Measurements from ENCODE around the gene GGCT.
"Not testable (repeated sequence)": the region's sequence is repeated elsewhere in the genome, so short reads cannot be mapped to it uniquely, and the experiment has no call there.

Gene GGCT

GRCh38 chr7:30527297-30527696, 22.7 kb upstream of the GGCT start:
- not testable (repeated sequence) for H3K36me3 Mint-ChIP-seq

GRCh38 chr7:30526163-30526562, 21.5 kb upstream of the GGCT start:
- Mint-ChIP-seq H3K36me3 (peaks cover 7% of the 10 kb centered on the region), H3K27me3 (no peaks in the 10 kb centered on the region), H3K4me3 (no peak overlapping the region), H3K27ac (no peak overlapping the region), H3K9me3 (ENCODE audit: low read depth) (no peaks in the 10 kb centered on the region), H3K4me1 (ENCODE audit: low read depth) (no peaks in the 10 kb centered on the region)

More at GRCh38 chr7:30527297-30527696, 22.7 kb upstream of the GGCT start:
- H3K27me3 Mint-ChIP-seq; H3K9me3 Mint-ChIP-seq (ENCODE audit: low read depth); H3K27ac Mint-ChIP-seq; H3K4me1 Mint-ChIP-seq (ENCODE audit: low read depth); H3K4me3 Mint-ChIP-seq: not testable (repeated sequence)

GRCh38 chr7:30525429-30525828, 20.8 kb upstream of the GGCT start:
- no peak overlapping the region for H3K4me3 Mint-ChIP-seq
- peaks cover 6% of the 10 kb centered on the region for H3K36me3 Mint-ChIP-seq
- H3K4me1 Mint-ChIP-seq (ENCODE audit: low read depth), result no peaks in the 10 kb centered on the region
- no peak overlapping the region for H3K27ac Mint-ChIP-seq
- no peaks in the 10 kb centered on the region for H3K9me3 Mint-ChIP-seq (ENCODE audit: low read depth)
- no peaks in the 10 kb centered on the region for H3K27me3 Mint-ChIP-seq

- no peaks in the 10 kb centered on the region for H3K4me1 Mint-ChIP-seq (ENCODE audit: low read depth)
- no peaks in the 10 kb centered on the region for H3K9me3 Mint-ChIP-seq (ENCODE audit: low read depth)
- no peak overlapping the region for H3K27ac Mint-ChIP-seq
- H3K27me3 Mint-ChIP-seq, result no peaks in the 10 kb centered on the region
- no peak overlapping the region for H3K4me3 Mint-ChIP-seq
- peaks cover 4% of the 10 kb centered on the region for H3K36me3 Mint-ChIP-seq
These were observed 19.9 kb upstream of the GGCT start for GRCh38 chr7:30524545-30524944.

- H3K36me3 Mint-ChIP-seq, result peaks cover 4% of the 10 kb centered on the region
- no peaks in the 10 kb centered on the region for H3K27me3 Mint-ChIP-seq
- H3K4me3 Mint-ChIP-seq, result no peak overlapping the region
- no peak overlapping the region for H3K27ac Mint-ChIP-seq
- H3K9me3 Mint-ChIP-seq (ENCODE audit: low read depth), result no peaks in the 10 kb centered on the region
- H3K4me1 Mint-ChIP-seq (ENCODE audit: low read depth), result no peaks in the 10 kb centered on the region
These were observed 18.8 kb upstream of the GGCT start for GRCh38 chr7:30523466-30523865.

GRCh38 chr7:30522159-30522558, 17.5 kb upstream of the GGCT start:
- no peak overlapping the region for H3K27ac Mint-ChIP-seq
- H3K9me3 Mint-ChIP-seq (ENCODE audit: low read depth), result no peaks in the 10 kb centered on the region
- no peaks in the 10 kb centered on the region for H3K4me1 Mint-ChIP-seq (ENCODE audit: low read depth)

GRCh38 chr7:30521532-30521931, 16.9 kb upstream of the GGCT start:
- H3K9me3 Mint-ChIP-seq (ENCODE audit: low read depth), result no peaks in the 10 kb centered on the region
- H3K36me3 Mint-ChIP-seq, result peaks cover 4% of the 10 kb centered on the region
- H3K4me3 Mint-ChIP-seq, result no peak overlapping the region
- no peaks in the 10 kb centered on the region for H3K4me1 Mint-ChIP-seq (ENCODE audit: low read depth)
- no peak overlapping the region for H3K27ac Mint-ChIP-seq
- no peaks in the 10 kb centered on the region for H3K27me3 Mint-ChIP-seq

More at GRCh38 chr7:30522159-30522558, 17.5 kb upstream of the GGCT start:
- Mint-ChIP-seq H3K36me3 (peaks cover 4% of the 10 kb centered on the region), H3K4me3 (no peak overlapping the region), H3K27me3 (no peaks in the 10 kb centered on the region)

- no peaks in the 10 kb centered on the region for H3K9me3 Mint-ChIP-seq (ENCODE audit: low read depth)
- no peak overlapping the region for H3K4me3 Mint-ChIP-seq
- H3K4me1 Mint-ChIP-seq (ENCODE audit: low read depth), result no peaks in the 10 kb centered on the region
- H3K27me3 Mint-ChIP-seq, result no peaks in the 10 kb centered on the region
- H3K27ac Mint-ChIP-seq, result no peak overlapping the region
- H3K36me3 Mint-ChIP-seq, result peaks cover 4% of the 10 kb centered on the region
These were observed 14.5 kb upstream of the GGCT start for GRCh38 chr7:30519122-30519521.

GRCh38 chr7:30515761-30516160, 11.1 kb upstream of the GGCT start:
- no peaks in the 10 kb centered on the region for H3K9me3 Mint-ChIP-seq (ENCODE audit: low read depth)
- no peaks in the 10 kb centered on the region for H3K27me3 Mint-ChIP-seq
- no peaks in the 10 kb centered on the region for H3K36me3 Mint-ChIP-seq
- H3K27ac Mint-ChIP-seq, result no peak overlapping the region
- no peaks in the 10 kb centered on the region for H3K4me1 Mint-ChIP-seq (ENCODE audit: low read depth)
- no peak overlapping the region for H3K4me3 Mint-ChIP-seq

- Mint-ChIP-seq H3K4me3 (no peak overlapping the region), H3K9me3 (ENCODE audit: low read depth) (no peaks in the 10 kb centered on the region), H3K4me1 (ENCODE audit: low read depth) (no peaks in the 10 kb centered on the region), H3K27ac (no peak overlapping the region), H3K36me3 (no peaks in the 10 kb centered on the region), H3K27me3 (no peaks in the 10 kb centered on the region)
These were observed 10.1 kb upstream of the GGCT start for GRCh38 chr7:30514776-30515175.

- Mint-ChIP-seq H3K4me3 (no peak overlapping the region), H3K27me3 (no peaks in the 10 kb centered on the region), H3K27ac (no peak overlapping the region), H3K4me1 (ENCODE audit: low read depth) (no peaks in the 10 kb centered on the region), H3K36me3 (no peaks in the 10 kb centered on the region), H3K9me3 (ENCODE audit: low read depth) (no peaks in the 10 kb centered on the region)
These were observed 9.5 kb upstream of the GGCT start for GRCh38 chr7:30514177-30514576.

- Mint-ChIP-seq H3K9me3 (ENCODE audit: low read depth) (no peaks in the 10 kb centered on the region), H3K4me3 (no peak overlapping the region), H3K4me1 (ENCODE audit: low read depth) (no peaks in the 10 kb centered on the region), H3K27ac (no peak overlapping the region), H3K36me3 (no peaks in the 10 kb centered on the region), H3K27me3 (no peaks in the 10 kb centered on the region)
These were observed 9.1 kb upstream of the GGCT start for GRCh38 chr7:30513762-30514161.

GRCh38 chr7:30511973-30512662, 7.5 kb upstream of the GGCT start:
- H3K27me3 Mint-ChIP-seq, result no peaks in the 10 kb centered on the region
- no peak overlapping the region for H3K27ac Mint-ChIP-seq
- H3K36me3 Mint-ChIP-seq, result no peaks in the 10 kb centered on the region
- H3K4me3 Mint-ChIP-seq, result no peak overlapping the region
- H3K4me1 Mint-ChIP-seq (ENCODE audit: low read depth), result no peaks in the 10 kb centered on the region
- no peaks in the 10 kb centered on the region for H3K9me3 Mint-ChIP-seq (ENCODE audit: low read depth)

GRCh38 chr7:30511494-30511893, 6.9 kb upstream of the GGCT start:
- Mint-ChIP-seq H3K4me1 (ENCODE audit: low read depth) (no peaks in the 10 kb centered on the region), H3K27me3 (no peaks in the 10 kb centered on the region), H3K9me3 (ENCODE audit: low read depth) (no peaks in the 10 kb centered on the region), H3K4me3 (no peak overlapping the region), H3K36me3 (no peaks in the 10 kb centered on the region), H3K27ac (no peak overlapping the region)

GRCh38 chr7:30510124-30511075, 5.8 kb upstream of the GGCT start:
- Mint-ChIP-seq H3K4me1 (ENCODE audit: low read depth) (peaks cover 6% of the 10 kb centered on the region), H3K36me3 (no peaks in the 10 kb centered on the region), H3K9me3 (ENCODE audit: low read depth) (no peaks in the 10 kb centered on the region), H3K27me3 (no peaks in the 10 kb centered on the region), H3K4me3 (no peak overlapping the region), H3K27ac (no peak overlapping the region)

All from activated naive CD8-positive, alpha-beta T cell (primary cell).